Measurements from ENCODE around the gene PLXNB3.

The PLXNB3 gene

DNA sequence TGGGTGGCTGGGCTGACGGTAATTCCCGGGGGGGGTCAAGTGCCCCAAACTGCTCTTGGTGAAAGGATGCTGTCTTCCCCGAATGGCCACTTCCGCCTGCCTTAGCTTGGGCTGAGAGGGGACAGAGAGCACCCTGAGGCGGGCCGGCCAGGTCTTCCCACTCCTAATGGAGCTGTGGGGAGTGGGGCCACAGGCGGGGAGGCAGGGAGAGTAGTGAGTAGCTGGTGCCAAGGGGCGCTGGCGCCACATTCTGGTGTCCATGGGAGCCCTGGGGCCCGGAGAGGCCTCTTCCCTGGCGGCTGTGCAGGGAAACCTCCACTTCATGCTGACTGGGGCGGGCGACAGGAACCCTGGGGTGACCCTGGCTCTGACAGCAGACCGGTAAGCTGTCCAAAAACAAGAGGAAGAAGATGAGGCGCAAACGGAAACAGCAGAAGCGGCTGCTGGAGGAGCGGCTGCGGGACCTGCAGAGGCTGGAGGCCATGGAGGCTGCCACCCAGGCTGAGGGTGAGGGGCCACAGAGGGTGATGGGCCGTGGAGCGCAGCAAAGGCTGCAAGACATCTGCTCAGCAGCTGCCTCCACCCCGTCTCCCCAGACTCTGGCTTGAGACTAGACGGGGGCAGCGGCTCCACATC is 19.4 kb downstream of the PLXNB3 start:
- DNase-seq (ENCODE audit: extremely low spot score, insufficient read length, low read depth) (no peak), FAIRE-seq (no peak)

GRCh38 chrX:153784325-153784967 is 20.4 kb downstream of the PLXNB3 start:
- FAIRE-seq (no peak), DNase-seq (ENCODE audit: extremely low spot score, insufficient read length, low read depth) (no peak)

DNA sequence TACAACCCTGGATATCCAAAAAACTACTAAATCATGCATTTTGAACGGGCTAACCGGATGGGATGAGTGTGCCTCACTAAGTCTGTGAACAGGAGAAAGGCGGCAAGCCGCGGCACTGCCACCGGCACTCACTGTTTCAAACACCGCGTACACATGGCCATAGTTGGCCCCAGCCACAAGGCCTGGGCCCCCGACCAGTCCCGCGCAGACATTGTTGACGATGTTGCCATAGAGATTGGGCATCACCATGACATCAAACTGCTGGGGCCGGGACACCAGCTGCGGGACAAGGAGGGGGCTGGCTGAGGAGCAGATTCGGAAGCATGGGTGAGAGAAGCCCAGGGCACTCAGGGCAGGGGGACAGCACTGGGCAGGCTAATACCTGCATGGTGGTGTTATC is 22.6 kb downstream of the PLXNB3 start:
- DNase-seq (ENCODE audit: extremely low spot score, insufficient read length, low read depth) (no peak), FAIRE-seq (no peak)

DNA sequence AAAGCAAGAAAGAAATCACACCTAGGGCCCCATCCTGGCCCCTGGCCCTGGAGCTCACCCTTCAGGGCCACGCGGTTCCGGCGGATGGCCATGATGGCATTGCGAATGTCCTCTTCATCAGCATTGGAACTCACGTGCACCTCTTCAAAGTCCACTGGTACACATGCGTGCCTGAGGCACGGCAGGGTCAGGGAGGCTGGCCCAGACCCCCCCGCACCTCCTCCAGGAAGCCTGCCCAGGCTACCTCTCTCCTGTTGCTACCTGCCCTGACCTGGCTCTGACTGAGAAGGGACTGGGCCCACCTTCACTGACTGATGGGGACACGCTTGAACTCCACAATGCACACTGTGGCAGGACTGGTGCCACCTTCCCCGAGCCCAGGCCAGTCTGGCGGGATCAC is 25.6 kb downstream of the PLXNB3 start:
- FAIRE-seq (no peak), DNase-seq (ENCODE audit: extremely low spot score, insufficient read length, low read depth) (no peak)

- DNase-seq (ENCODE audit: extremely low spot score, insufficient read length, low read depth) (no peak), FAIRE-seq (no peak)
Observed at GRCh38 chrX:153791104-153791852, 27.2 kb downstream of the PLXNB3 start.

- DNase-seq (ENCODE audit: extremely low spot score, insufficient read length, low read depth) (no peak), FAIRE-seq (no peak)
Observed at GRCh38 chrX:153792368-153792767, 28.3 kb downstream of the PLXNB3 start.

DNA sequence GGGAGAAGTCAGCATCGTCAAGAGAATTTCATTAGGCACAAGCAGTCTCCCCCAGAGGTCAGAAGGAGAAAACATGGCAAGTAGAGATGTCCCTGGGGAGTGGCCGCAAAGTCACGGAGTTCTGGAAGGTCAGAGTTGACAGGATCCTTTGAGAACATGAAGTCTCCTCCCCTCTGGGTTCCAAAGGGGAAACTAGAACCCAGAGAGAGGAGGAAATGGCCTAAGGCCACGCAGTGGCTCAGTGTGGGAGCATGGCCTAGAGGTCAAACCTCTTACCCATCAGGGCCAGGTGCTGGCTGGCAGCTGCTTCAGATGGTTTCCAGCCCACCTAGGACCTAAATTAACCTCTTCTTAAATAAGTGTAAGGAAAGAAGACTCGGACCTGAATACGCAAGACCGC is 29.2 kb downstream of the PLXNB3 start:
- DNase-seq (ENCODE audit: extremely low spot score, insufficient read length, low read depth): no peak
- FAIRE-seq: no peak

DNA sequence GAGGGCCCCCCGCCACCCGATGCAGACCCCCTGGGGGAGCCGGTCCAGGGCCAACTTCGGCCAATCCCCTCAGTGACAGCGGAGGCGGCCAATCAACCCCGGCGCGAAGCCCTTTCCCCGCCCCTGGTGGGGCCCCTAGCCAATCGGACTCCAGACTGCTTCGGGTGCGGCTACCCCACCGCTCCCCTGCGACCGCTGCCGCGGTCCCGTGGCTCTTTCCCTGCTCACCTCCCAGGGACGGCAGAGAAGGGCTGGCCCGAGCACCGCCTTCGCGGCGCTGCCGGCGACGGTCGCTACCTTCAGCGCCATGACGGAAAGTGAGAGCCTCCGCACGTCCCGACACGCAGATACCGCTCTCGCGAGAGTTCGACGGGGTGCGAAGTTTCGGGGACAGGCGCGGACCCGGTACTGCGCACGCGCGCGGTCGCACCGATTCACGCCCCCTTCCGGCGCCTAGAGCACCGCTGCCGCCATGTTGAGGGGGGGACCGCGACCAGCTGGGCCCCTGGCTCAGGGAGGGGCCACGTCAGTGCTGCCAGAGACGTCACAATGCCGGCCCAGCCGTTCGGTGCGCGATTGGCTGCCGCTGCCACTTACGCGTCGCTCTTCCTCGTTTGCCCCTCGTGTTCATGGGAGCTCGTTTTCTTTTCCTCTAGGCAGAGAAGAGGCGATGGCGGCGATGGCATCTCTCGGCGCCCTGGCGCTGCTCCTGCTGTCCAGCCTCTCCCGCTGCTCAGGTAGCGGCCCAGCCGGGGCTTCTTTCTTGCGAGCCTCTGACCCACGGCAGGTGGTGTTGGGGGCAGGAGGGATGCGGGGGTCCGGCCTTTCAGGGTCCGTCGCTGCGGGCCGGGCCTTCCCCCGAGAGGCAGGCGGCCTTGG is 30.2 kb downstream of the PLXNB3 start, which contains the start of the genes IDH3G and SSR4:
Gene IDH3G, minus strand, starts transcription at position 358 of the 879 bp plus-strand sequence. Its CDS starts 49 bp downstream, at position 309.
Gene SSR4, plus strand, starts transcription at position 651 of the 879 bp plus-strand sequence. Its CDS starts 20 bp downstream, at position 671.
- DNase-seq (ENCODE audit: extremely low spot score, insufficient read length, low read depth) (peak; percentile 88), FAIRE-seq (peak; percentile 100)

- DNase-seq (ENCODE audit: extremely low spot score, insufficient read length, low read depth) (no peak), FAIRE-seq (peak; percentile 48)
Observed at GRCh38 chrX:153794897-153795816, 31.1 kb downstream of the PLXNB3 start.

GRCh38 chrX:153797415-153798015 is 33.5 kb downstream of the PLXNB3 start:
- no peak for FAIRE-seq
- DNase-seq (ENCODE audit: extremely low spot score, insufficient read length, low read depth): no peak

GRCh38 chrX:153799326-153799725 is 35.3 kb downstream of the PLXNB3 start:
- no peak for FAIRE-seq
- no peak for DNase-seq (ENCODE audit: extremely low spot score, insufficient read length, low read depth)

- no peak for FAIRE-seq
- DNase-seq (ENCODE audit: extremely low spot score, insufficient read length, low read depth): no peak
Observed at GRCh38 chrX:153800177-153800722, 36.2 kb downstream of the PLXNB3 start.

DNA sequence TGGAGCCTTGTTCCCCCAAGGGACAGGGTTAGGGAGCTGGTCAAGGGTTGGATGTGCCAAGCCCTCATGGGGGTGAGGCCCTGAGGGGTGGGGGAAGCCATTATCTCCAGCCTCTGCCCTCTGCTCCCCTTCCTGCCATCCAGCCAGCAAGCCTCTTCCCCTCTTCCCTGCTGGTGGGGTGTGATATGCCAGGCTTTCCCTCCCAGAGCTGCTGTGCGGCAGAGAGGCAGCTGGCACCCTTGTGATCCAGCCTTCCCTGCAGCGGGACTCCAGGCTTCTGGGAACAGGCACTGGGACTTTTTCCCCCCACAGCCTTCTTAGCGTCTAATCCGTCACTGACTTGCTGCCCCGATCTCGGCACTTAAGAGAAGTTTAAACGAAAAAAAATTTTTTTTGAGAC is 36.7 kb downstream of the PLXNB3 start:
- FAIRE-seq (no peak), DNase-seq (ENCODE audit: extremely low spot score, insufficient read length, low read depth) (no peak)

DNA sequence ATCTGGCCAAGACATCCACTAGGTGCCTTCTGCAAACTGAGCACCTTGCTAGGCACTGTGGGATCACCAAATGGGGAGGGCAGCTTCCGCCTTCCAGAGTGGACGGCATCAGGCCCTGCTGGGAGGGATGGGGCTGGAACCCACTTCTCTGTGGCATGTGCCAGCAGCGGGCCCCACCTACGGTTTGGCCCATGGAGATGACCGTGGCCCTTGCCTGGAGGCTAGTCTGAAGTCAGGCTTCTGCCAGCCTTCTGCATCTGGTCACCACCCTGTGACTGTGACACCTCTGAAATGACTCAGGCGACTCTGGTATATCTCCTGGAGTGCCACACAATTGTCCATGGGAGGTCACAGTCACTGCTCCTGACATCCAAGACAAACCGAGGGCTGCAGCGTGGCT is 37.6 kb downstream of the PLXNB3 start:
- no peak for FAIRE-seq
- DNase-seq (ENCODE audit: extremely low spot score, insufficient read length, low read depth): no peak

DNA sequence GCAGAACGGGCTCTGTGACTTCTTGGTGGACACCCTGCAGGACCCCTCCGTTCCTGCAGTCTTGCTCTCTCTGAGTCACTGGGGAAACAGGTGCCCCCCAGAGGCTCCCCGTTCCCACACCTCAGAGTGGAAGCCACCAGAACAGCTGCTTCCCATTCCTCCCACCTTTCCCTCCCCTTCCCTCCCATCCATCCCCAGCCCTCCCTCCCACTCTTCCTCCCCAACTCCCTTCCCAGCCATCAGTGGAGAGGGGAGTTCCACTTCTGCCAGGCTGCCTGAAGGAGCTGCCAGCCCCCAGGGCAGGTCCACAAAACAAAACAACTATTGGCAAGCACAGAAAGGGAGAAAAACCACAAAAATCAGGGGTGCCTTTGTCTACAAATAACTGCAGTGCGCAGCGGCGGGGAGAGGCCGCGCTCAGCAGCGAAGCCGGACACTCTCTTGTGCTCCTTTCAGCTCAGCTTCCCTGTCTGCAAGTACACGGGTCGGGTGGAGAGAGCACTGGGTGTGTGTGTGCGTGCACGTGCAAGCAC is 38.5 kb downstream of the PLXNB3 start:
- FAIRE-seq (no peak), DNase-seq (ENCODE audit: extremely low spot score, insufficient read length, low read depth) (no peak)

GRCh38 chrX:153803211-153804099 is 39.4 kb downstream of the PLXNB3 start:
- FAIRE-seq (no peak), DNase-seq (ENCODE audit: extremely low spot score, insufficient read length, low read depth) (no peak)

GRCh38 chrX:153804100-153804595 is 40.1 kb downstream of the PLXNB3 start:
- FAIRE-seq (no peak), DNase-seq (ENCODE audit: extremely low spot score, insufficient read length, low read depth) (no peak)

All from GM18507 (cell line).